IPS-18a (cell line): ENCODE measurements around the gene AVEN.
A peak's percentile ranks its signal among the peaks of the same experiment; 100 is the strongest.
"Not testable (repeated sequence)": the region's sequence is repeated elsewhere in the genome, so short reads cannot be mapped to it uniquely, and the experiment has no call there.

Experiments used
- H3K27ac ChIP-seq: one replicate; pipeline ENCODE4 v1.5.1; 2013; ENCODE audit warnings: low read length
- H3K27me3 ChIP-seq: one replicate; pipeline ENCODE4 v1.6.1; 2013; ENCODE audit warnings: mild to moderate bottlenecking, low read length; ENCODE audit not compliant: control insufficient read depth, insufficient read depth
- H3K36me3 ChIP-seq: one replicate; pipeline ENCODE4 v1.6.1; 2013; ENCODE audit warnings: low read depth, low read length; ENCODE audit not compliant: control insufficient read depth
- H3K4me1 ChIP-seq: one replicate; pipeline ENCODE4 v1.6.1; 2013; ENCODE audit warnings: low read depth, low read length; ENCODE audit not compliant: control insufficient read depth
- H3K4me3 ChIP-seq: one replicate; pipeline ENCODE4 v1.5.1; 2013; ENCODE audit warnings: low read length
- H3K9ac ChIP-seq: one replicate; pipeline ENCODE4 v1.6.1; 2013; ENCODE audit warnings: mild to moderate bottlenecking, low read length, moderate library complexity
- H3K9me3 ChIP-seq: one replicate; pipeline ENCODE4 v1.6.1; 2013; ENCODE audit warnings: low read depth, low read length; ENCODE audit not compliant: control insufficient read depth

Gene AVEN

DNA sequence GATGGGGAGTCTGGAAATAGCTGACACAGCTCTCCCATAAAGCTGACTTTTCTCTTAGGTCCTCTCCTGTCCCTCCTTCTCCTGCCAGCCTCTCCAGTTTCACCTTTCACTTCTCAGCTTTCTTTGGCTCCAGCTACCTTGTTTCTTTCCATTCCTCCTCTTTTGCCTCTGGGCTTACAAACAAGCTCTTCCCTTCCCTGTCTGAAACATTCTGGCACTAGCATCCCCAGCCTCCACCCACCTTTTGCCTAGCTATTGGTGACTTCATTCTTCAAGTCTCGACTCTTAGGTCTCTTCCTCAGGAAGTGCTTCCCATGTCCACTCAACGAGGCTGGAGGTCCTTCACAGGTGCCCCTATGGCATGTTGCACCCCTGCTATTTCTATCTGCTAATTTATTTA is 20.5 kb upstream of the AVEN start:
- no peaks in the 10 kb centered on the region for H3K9me3 ChIP-seq
- H3K4me3 ChIP-seq, result no peak overlapping the region
- no peak overlapping the region for H3K27ac ChIP-seq
- H3K9ac ChIP-seq, result no peak overlapping the region
- no peaks in the 10 kb centered on the region for H3K4me1 ChIP-seq
- H3K36me3 ChIP-seq, result no peaks in the 10 kb centered on the region
- no peaks in the 10 kb centered on the region for H3K27me3 ChIP-seq

DNA sequence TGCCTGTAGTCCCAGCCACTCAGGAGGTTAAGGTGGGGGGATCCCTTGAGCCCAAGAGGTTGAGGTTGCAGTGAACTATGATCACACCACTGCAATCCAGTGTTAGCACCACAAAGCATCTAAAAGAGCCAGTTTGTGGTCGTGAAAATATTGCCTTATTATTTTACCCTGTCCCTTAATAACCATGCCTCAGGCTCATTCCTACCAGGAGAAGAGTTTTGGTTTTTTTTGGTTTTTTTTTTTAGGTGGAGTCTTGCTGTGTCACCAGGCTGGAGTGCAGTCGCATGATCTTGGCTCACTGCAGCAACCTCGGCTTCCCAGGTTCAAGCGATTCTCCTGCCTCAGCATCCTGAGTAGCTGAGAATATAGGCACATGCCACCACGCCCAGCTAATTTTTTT is 17.9 kb upstream of the AVEN start:
- Histone ChIP-seq H3K4me3 (no peak overlapping the region), H3K27ac (no peak overlapping the region), H3K4me1 (no peaks in the 10 kb centered on the region), H3K27me3 (no peaks in the 10 kb centered on the region), H3K9me3 (no peaks in the 10 kb centered on the region), H3K9ac (no peak overlapping the region), H3K36me3 (no peaks in the 10 kb centered on the region)

DNA sequence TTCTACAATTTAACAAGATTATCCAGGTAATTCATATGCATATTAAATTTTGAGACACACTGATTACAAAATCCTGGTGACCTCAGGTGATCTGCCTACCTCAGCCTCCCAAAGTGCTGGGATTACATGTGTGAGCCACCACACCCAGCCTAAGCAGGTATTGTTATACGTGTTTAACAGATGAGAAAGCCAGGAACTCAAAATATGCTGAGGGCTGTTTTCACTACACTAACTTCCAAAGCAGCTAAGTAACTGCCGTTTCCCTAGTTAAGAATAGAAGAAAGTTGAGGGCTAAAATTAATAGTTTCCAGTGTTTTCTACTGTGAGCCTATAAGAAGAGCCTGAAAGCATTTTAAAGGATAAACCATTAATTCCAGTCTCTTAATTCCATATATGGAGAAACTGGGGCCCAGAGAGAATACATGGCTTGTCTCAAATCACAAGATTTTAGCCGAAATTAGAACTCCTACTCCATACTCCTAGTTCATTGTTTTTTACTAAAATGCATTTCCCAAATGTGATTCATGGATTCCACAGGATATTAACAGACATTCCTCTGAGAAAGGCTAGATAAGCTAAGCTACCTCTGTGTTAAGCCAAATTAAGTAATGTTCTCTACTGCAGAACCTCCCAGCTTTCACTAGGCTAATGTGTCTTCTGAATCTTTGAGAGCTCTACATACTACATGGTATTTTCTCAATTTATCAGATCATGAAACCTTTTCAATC is 17.0 kb upstream of the AVEN start:
- Histone ChIP-seq H3K27me3 (no peaks in the 10 kb centered on the region), H3K4me1 (no peaks in the 10 kb centered on the region), H3K9me3 (peaks cover 5% of the 10 kb centered on the region), H3K27ac (no peak overlapping the region), H3K9ac (no peak overlapping the region), H3K4me3 (no peak overlapping the region), H3K36me3 (no peaks in the 10 kb centered on the region)

- no peak overlapping the region for H3K27ac ChIP-seq
- no peaks in the 10 kb centered on the region for H3K4me1 ChIP-seq
- H3K36me3 ChIP-seq, result no peaks in the 10 kb centered on the region
- no peak overlapping the region for H3K4me3 ChIP-seq
- peaks cover 8% of the 10 kb centered on the region for H3K9me3 ChIP-seq
- H3K27me3 ChIP-seq, result no peaks in the 10 kb centered on the region
- H3K9ac ChIP-seq, result no peak overlapping the region
Measured at GRCh38 chr15:34054081-34054707, 15.2 kb upstream of the AVEN start.

DNA sequence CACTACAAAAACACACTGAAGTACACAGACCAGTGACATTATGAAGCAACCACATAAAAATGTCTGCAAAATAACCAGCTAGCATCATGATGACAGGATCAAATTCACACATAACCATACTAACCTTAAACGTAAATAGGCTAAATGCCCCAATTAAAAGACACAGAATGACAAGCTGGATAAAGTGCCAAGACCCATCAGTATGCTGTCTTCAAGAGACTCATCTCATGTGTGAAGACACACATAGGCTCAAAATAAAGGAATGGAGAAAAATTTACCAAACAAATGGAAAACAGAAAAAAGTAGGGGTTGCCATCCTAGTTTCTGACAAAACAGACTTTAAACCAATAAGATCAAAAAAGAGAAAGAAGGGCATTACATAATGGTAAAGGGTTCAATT is 11.4 kb upstream of the AVEN start:
- not testable (repeated sequence) for H3K4me3 ChIP-seq, H3K36me3 ChIP-seq, H3K27me3 ChIP-seq, H3K9ac ChIP-seq, H3K27ac ChIP-seq, H3K9me3 ChIP-seq, H3K4me1 ChIP-seq

DNA sequence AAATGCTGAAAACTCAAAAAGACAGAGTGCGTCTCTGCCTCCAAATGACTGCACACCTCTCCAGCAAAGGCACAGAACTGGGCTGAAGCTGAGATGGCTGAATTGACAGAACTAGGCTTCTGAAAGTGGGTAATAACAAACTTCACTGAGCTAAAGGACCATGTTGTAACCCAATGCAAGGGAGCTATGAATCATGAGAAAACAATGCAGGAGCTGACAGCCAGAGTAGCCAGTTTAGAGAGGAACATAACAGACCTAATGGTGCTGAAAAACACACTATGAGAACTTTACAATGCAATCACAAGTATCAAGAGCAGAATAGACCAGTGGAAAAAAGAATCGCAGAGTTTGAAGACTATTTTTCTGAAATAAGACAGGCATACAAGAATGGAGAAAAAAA is 10.1 kb upstream of the AVEN start:
- Histone ChIP-seq H3K4me1 (no peaks in the 10 kb centered on the region), H3K36me3 (no peaks in the 10 kb centered on the region), H3K4me3 (no peak overlapping the region), H3K27ac (no peak overlapping the region), H3K9ac (no peak overlapping the region), H3K9me3 (peaks cover 8% of the 10 kb centered on the region), H3K27me3 (no peaks in the 10 kb centered on the region)

DNA sequence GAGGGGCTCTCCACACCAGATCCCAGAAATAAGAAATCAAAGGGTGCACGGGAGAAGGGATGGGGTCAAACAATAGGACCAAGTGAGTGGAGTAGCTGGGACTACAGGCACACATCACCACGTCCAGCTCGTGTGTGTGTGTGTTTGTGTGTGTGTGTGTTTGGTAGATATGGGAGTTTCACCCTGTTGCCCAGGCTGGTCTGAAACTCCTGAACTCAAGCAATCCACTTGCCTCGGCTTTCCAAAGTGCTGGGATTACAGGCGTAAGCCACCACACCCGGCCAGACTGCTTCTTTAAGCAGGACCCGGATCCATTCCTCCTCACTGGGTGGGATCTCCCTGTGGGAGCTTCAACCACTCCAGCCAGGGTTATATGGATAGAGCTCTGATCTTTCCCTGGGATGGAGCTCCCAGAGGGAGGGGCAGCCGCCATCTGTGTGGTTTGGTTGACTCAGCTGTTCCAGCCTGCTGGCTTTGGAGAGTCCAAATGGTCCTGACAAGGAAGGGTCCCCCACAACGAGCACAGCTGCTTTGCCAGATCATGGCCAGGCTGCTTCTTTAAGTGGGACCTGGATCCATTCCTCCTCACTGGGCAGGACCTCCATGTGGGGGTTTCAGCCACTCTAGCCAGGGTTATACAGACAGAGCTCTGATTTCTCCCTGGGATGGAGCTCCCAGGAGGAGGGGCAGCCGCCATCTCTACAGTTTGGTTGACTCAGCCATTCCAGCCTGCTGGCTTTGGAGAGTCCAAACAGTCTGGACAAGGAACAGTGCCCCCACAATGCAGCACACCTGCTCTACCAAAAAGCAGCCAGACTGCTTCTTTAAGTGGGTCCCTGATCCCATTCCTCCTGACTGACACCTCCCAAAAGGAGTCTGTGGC is 9.1 kb upstream of the AVEN start:
- Histone ChIP-seq H3K9ac (no peak overlapping the region), H3K4me1 (no peaks in the 10 kb centered on the region), H3K27ac (no peak overlapping the region)

GRCh38 chr15:34046471-34047145 is 7.6 kb upstream of the AVEN start:
- no peak overlapping the region for H3K27ac ChIP-seq
- H3K9me3 ChIP-seq, result peaks cover 8% of the 10 kb centered on the region
- H3K36me3 ChIP-seq, result no peaks in the 10 kb centered on the region
- no peak overlapping the region for H3K4me3 ChIP-seq
- H3K9ac ChIP-seq, result no peak overlapping the region
- no peaks in the 10 kb centered on the region for H3K4me1 ChIP-seq
- peaks cover 2% of the 10 kb centered on the region for H3K27me3 ChIP-seq

More for the DNA sequence above, 9.1 kb upstream of the AVEN start:
- Histone ChIP-seq H3K27me3 (no peaks in the 10 kb centered on the region), H3K9me3 (peaks cover 8% of the 10 kb centered on the region), H3K36me3 (no peaks in the 10 kb centered on the region), H3K4me3 (no peak overlapping the region)

GRCh38 chr15:34043813-34044212 is 4.8 kb upstream of the AVEN start:
- Histone ChIP-seq H3K4me1 (peaks cover 8% of the 10 kb centered on the region), H3K9me3 (no peaks in the 10 kb centered on the region), H3K27ac (no peak overlapping the region), H3K9ac (no peak overlapping the region), H3K27me3 (peaks cover 25% of the 10 kb centered on the region), H3K36me3 (no peaks in the 10 kb centered on the region), H3K4me3 (no peak overlapping the region)

- no peak overlapping the region for H3K9ac ChIP-seq
- H3K4me1 ChIP-seq, result peaks cover 8% of the 10 kb centered on the region
- no peak overlapping the region for H3K4me3 ChIP-seq
- peaks cover 25% of the 10 kb centered on the region for H3K27me3 ChIP-seq
- no peak overlapping the region for H3K27ac ChIP-seq
- H3K36me3 ChIP-seq, result no peaks in the 10 kb centered on the region
- H3K9me3 ChIP-seq, result no peaks in the 10 kb centered on the region
Measured at GRCh38 chr15:34043391-34043790, 4.4 kb upstream of the AVEN start.

DNA sequence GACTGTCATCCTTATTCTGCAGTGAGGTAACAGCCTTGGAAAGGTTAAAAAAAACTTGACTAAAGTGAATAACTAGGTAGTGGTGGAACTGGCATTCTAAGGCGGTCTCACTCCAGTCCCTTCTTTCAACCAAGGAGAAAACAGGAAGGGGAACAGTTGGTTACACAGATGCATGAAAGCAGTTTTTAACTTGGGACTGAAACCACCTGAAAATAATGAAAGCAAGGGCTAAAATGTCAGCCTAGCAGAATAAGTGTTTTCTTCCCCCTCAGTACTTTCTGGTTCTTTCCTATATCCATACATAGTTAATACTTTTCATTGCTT is 748 bp upstream of the AVEN start:
- H3K4me3 ChIP-seq, result peak overlapping the region; percentile 77
- H3K4me1 ChIP-seq, result peaks cover 8% of the 10 kb centered on the region
- peak overlapping the region; percentile 58 for H3K9ac ChIP-seq
- no peak overlapping the region for H3K27ac ChIP-seq
- H3K36me3 ChIP-seq, result no peaks in the 10 kb centered on the region
- no peaks in the 10 kb centered on the region for H3K9me3 ChIP-seq
- H3K27me3 ChIP-seq, result peaks cover 25% of the 10 kb centered on the region
